GM06990 (cell line): ENCODE results near the gene CASP8AP2.

Experiments
- DNase-seq: peaks from one replicate; pipeline ENCODE4 v3.0.0-alpha.2; 2011; ENCODE audit not compliant: insufficient read length; ENCODE audit errors: extremely low read depth
- H3K27me3 ChIP-seq: replicated peaks from 2 replicates; pipeline ENCODE4 v1.6.0; 2011; ENCODE audit warnings: low read length; ENCODE audit not compliant: control insufficient read depth, insufficient read depth
- H3K36me3 ChIP-seq: 2 replicates; pipeline ENCODE4 v1.5.1; 2011; ENCODE audit warnings: low read length; ENCODE audit not compliant: control insufficient read depth, insufficient read depth
- H3K4me3 ChIP-seq: replicated peaks from 2 replicates; pipeline ENCODE4 v1.5.1; 2011; ENCODE audit warnings: low read depth, mild to moderate bottlenecking, control low read depth, low read length
- TF ChIP-seq, protein P1 (sequence below): IDR thresholded peaks from 2 replicates; pipeline ENCODE4 v1.5.1; 2011; ENCODE audit warnings: low read length, control low read depth, mild to moderate bottlenecking, inconsistent platforms; ENCODE audit not compliant: insufficient read depth, poor library complexity, severe bottlenecking

The CASP8AP2 gene

DNA sequence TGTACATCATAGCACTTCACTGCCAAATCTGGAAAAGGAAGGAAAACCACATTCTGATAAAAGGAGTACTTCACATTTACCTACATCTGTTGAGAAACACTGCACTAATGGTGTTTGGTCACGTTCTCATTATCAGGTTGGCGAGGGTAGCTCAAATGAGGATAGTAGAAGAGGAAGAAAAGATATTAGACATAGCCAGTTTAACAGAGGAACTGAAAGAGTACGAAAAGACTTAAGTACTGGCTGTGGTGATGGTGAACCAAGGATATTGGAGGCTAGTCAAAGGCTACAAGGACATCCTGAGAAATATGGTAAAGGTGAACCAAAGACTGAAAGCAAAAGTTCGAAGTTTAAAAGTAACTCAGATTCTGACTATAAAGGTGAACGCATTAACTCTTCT, 32.6 kb downstream of the CASP8AP2 start:
- Histone ChIP-seq H3K36me3 (peaks cover 2% of the 10 kb centered on the region; the same call in 1 of the 2 replicates), H3K4me3 (no peak overlapping the region; the same call in 1 of the 2 replicates), H3K27me3 (no peaks in the 10 kb centered on the region)
- TF ChIP-seq, protein P1, sequence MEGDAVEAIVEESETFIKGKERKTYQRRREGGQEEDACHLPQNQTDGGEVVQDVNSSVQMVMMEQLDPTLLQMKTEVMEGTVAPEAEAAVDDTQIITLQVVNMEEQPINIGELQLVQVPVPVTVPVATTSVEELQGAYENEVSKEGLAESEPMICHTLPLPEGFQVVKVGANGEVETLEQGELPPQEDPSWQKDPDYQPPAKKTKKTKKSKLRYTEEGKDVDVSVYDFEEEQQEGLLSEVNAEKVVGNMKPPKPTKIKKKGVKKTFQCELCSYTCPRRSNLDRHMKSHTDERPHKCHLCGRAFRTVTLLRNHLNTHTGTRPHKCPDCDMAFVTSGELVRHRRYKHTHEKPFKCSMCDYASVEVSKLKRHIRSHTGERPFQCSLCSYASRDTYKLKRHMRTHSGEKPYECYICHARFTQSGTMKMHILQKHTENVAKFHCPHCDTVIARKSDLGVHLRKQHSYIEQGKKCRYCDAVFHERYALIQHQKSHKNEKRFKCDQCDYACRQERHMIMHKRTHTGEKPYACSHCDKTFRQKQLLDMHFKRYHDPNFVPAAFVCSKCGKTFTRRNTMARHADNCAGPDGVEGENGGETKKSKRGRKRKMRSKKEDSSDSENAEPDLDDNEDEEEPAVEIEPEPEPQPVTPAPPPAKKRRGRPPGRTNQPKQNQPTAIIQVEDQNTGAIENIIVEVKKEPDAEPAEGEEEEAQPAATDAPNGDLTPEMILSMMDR, result no peak
- DNase-seq, result no peak

GRCh38 chr6:89862698-89863097, 33.0 kb downstream of the CASP8AP2 start:
- Histone ChIP-seq H3K4me3 (no peak overlapping the region; the same call in 1 of the 2 replicates), H3K27me3 (no peaks in the 10 kb centered on the region), H3K36me3 (no peaks in the 10 kb centered on the region; the same call in none of the 2 replicates)
- TF ChIP-seq, protein P1, result no peak
- no peak for DNase-seq

- H3K4me3 ChIP-seq, result no peak overlapping the region
- H3K27me3 ChIP-seq, result no peaks in the 10 kb centered on the region
- DNase-seq, result no peak
- TF ChIP-seq, protein P1, result no peak
- H3K36me3 ChIP-seq, result no peaks in the 10 kb centered on the region; the same call in none of the 2 replicates
These were observed 36.5 kb downstream of the CASP8AP2 start for GRCh38 chr6:89866024-89866678.

GRCh38 chr6:89873721-89874120, 44.0 kb downstream of the CASP8AP2 start:
- no peak for DNase-seq
- Histone ChIP-seq H3K36me3 (peaks cover 4% of the 10 kb centered on the region), H3K27me3 (no peaks in the 10 kb centered on the region), H3K4me3 (no peak overlapping the region)
- TF ChIP-seq, protein P1, result no peak

- no peak for DNase-seq
- H3K27me3 ChIP-seq, result no peaks in the 10 kb centered on the region
- peaks cover 4% of the 10 kb centered on the region for H3K36me3 ChIP-seq
- TF ChIP-seq, protein P1, result no peak
- H3K4me3 ChIP-seq, result no peak overlapping the region
These were observed 44.8 kb downstream of the CASP8AP2 start for GRCh38 chr6:89874438-89874837.
